IPS-15b (cell line): ENCODE data around the gene POLE3.
A peak's percentile ranks its signal among the peaks of the same experiment; 100 is the strongest.
"Not testable (repeated sequence)": the region's sequence is repeated elsewhere in the genome, so short reads cannot be mapped to it uniquely, and the experiment has no call there.

ENCODE experiments used
- H3K27me3 ChIP-seq: one replicate; pipeline ENCODE4 v1.6.1; 2013; ENCODE audit warnings: low read length; ENCODE audit not compliant: control insufficient read depth, insufficient read depth
- H3K36me3 ChIP-seq: one replicate; pipeline ENCODE4 v1.6.1; 2013; ENCODE audit warnings: low read length; ENCODE audit not compliant: control insufficient read depth, insufficient read depth
- H3K4me1 ChIP-seq: one replicate; pipeline ENCODE4 v1.6.1; 2013; ENCODE audit warnings: mild to moderate bottlenecking, low read length; ENCODE audit not compliant: control insufficient read depth, insufficient read depth
- H3K4me3 ChIP-seq: one replicate; pipeline ENCODE4 v1.5.1; 2013; ENCODE audit warnings: low read depth, low read length
- H3K9ac ChIP-seq: one replicate; pipeline ENCODE4 v1.6.1; 2013; ENCODE audit warnings: low read depth, mild to moderate bottlenecking, low read length
- H3K9me3 ChIP-seq: one replicate; pipeline ENCODE4 v1.6.1; 2013; ENCODE audit warnings: mild to moderate bottlenecking, low read length; ENCODE audit not compliant: control insufficient read depth, insufficient read depth

POLE3 gene

GRCh38 chr9:113410207-113410864 lies at the start of gene POLE3, which contains the start of gene C9orf43:
Gene POLE3, minus strand, starts transcription at chr9:113410675. Its CDS starts 382 bp downstream, at chr9:113410293.
Gene C9orf43, plus strand, starts transcription at chr9:113410747. Its CDS starts 2,747 bp downstream, at chr9:113413494.
- Histone ChIP-seq H3K9me3 (no peaks in the 10 kb centered on the region), H3K36me3 (peaks cover 10% of the 10 kb centered on the region), H3K4me3 (peak within 1 kb of the TSS; percentile 59), H3K9ac (peak within 1 kb of the TSS; percentile 93), H3K4me1 (no peaks in the 10 kb centered on the region), H3K27me3 (no peaks in the 10 kb centered on the region)

- Histone ChIP-seq H3K9ac (no peak overlapping the region), H3K36me3 (no peaks in the 10 kb centered on the region), H3K4me1 (peaks cover 8% of the 10 kb centered on the region), H3K9me3 (no peaks in the 10 kb centered on the region), H3K27me3 (peaks cover 2% of the 10 kb centered on the region), H3K4me3 (no peak overlapping the region)
Measured at GRCh38 chr9:113456235-113456634, 45.8 kb upstream of the POLE3 start.

GRCh38 chr9:113454914-113455761 lies 44.7 kb upstream of the POLE3 start:
- H3K36me3 ChIP-seq = no peaks in the 10 kb centered on the region
- H3K9ac ChIP-seq = no peak overlapping the region
- no peaks in the 10 kb centered on the region for H3K27me3 ChIP-seq
- H3K9me3 ChIP-seq = no peaks in the 10 kb centered on the region
- no peak overlapping the region for H3K4me3 ChIP-seq
- peaks cover 8% of the 10 kb centered on the region for H3K4me1 ChIP-seq

GRCh38 chr9:113452113-113452605 lies 41.7 kb upstream of the POLE3 start:
- H3K9me3 ChIP-seq = no peaks in the 10 kb centered on the region
- H3K9ac ChIP-seq = no peak overlapping the region
- no peaks in the 10 kb centered on the region for H3K27me3 ChIP-seq
- H3K4me1 ChIP-seq = peaks cover 8% of the 10 kb centered on the region
- no peak overlapping the region for H3K4me3 ChIP-seq
- no peaks in the 10 kb centered on the region for H3K36me3 ChIP-seq

GRCh38 chr9:113449376-113449775 lies 38.9 kb upstream of the POLE3 start:
- H3K27me3 ChIP-seq = no peaks in the 10 kb centered on the region
- no peak overlapping the region for H3K4me3 ChIP-seq
- no peaks in the 10 kb centered on the region for H3K9me3 ChIP-seq
- H3K9ac ChIP-seq = no peak overlapping the region
- no peaks in the 10 kb centered on the region for H3K36me3 ChIP-seq
- H3K4me1 ChIP-seq = no peaks in the 10 kb centered on the region

GRCh38 chr9:113446323-113446740 lies 35.9 kb upstream of the POLE3 start:
- Histone ChIP-seq H3K9me3 (no peaks in the 10 kb centered on the region), H3K4me3 (no peak overlapping the region), H3K27me3 (no peaks in the 10 kb centered on the region), H3K36me3 (no peaks in the 10 kb centered on the region), H3K9ac (no peak overlapping the region), H3K4me1 (no peaks in the 10 kb centered on the region)

- H3K9me3 ChIP-seq = no peaks in the 10 kb centered on the region
- no peak overlapping the region for H3K9ac ChIP-seq
- H3K27me3 ChIP-seq = no peaks in the 10 kb centered on the region
- H3K4me3 ChIP-seq = no peak overlapping the region
- no peaks in the 10 kb centered on the region for H3K36me3 ChIP-seq
- no peaks in the 10 kb centered on the region for H3K4me1 ChIP-seq
Measured at GRCh38 chr9:113444736-113445135, 34.3 kb upstream of the POLE3 start.

GRCh38 chr9:113437716-113438115 lies 27.2 kb upstream of the POLE3 start:
- not testable (repeated sequence) for H3K27me3 ChIP-seq, H3K9me3 ChIP-seq, H3K4me1 ChIP-seq, H3K36me3 ChIP-seq, H3K9ac ChIP-seq, H3K4me3 ChIP-seq

- no peaks in the 10 kb centered on the region for H3K36me3 ChIP-seq
- H3K4me3 ChIP-seq = no peak overlapping the region
- H3K9ac ChIP-seq = no peak overlapping the region
- no peaks in the 10 kb centered on the region for H3K27me3 ChIP-seq
- no peaks in the 10 kb centered on the region for H3K4me1 ChIP-seq
- H3K9me3 ChIP-seq = no peaks in the 10 kb centered on the region
Measured at GRCh38 chr9:113436728-113437515, 26.4 kb upstream of the POLE3 start.

GRCh38 chr9:113431191-113431590 lies 20.7 kb upstream of the POLE3 start:
- Histone ChIP-seq H3K27me3 (no peaks in the 10 kb centered on the region), H3K9me3 (no peaks in the 10 kb centered on the region), H3K36me3 (no peaks in the 10 kb centered on the region), H3K9ac (no peak overlapping the region), H3K4me3 (no peak overlapping the region), H3K4me1 (no peaks in the 10 kb centered on the region)

GRCh38 chr9:113428062-113428615 lies 17.7 kb upstream of the POLE3 start:
- Histone ChIP-seq H3K4me1 (peaks cover 3% of the 10 kb centered on the region), H3K4me3 (no peak overlapping the region), H3K9me3 (no peaks in the 10 kb centered on the region), H3K27me3 (no peaks in the 10 kb centered on the region), H3K9ac (no peak overlapping the region), H3K36me3 (no peaks in the 10 kb centered on the region)
